ENCODE measurements around the gene CPA4. TPM values are rescaled to one million over a fixed set of nuclear protein-coding genes. Genes with fewer than 3 reads are reported as not detected.

CPA4 gene
- total RNA-seq, 1 donor from 2014 or later, result not detected

GRCh38 chr7:130356121-130356875, 63.3 kb downstream of the CPA4 start:
- no peak for DNase-seq (ENCODE audit: missing footprints)
- intact Hi-C loops (cut with DNase I), result loop anchor here (10.0 kb wide), 1 partner anchor 139 kb away; the partner anchor contains the start of gene MEST
- peak; percentile 40 for ATAC-seq

DNA sequence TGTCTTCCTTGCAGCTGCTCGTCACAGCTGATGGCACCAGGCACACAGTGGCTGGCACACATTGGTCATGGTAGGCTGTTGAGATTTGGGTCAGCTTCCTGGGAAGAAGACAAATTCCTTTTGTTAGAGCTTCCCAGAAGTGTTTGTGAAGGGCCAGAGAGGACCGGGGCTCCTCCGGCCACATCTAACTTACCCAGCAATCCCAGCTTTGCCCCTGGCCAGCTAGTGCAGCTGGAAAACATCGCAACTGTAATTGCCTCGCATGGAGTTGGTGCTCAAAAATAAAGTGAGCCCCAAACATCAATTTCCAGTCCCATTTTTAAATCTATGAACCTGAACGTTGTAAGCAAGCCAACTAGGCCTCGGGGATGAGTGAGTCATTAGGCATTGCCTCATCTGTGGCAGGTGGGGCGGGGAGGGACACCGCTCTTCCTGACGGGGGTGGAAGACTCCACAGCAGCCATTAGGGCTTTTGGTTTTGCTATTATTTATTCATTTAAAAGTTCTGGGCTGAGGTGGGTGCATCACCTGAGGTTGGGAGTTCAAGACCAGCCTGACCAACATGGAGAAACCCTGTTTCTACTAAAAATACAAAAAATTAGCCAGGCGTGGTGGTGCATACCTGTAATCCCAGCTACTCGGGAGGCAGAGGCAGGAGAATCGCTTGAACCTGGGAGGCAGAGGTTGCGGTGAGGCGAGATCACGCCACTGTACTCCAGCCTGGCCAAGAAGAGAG, 64.1 kb downstream of the CPA4 start:
- peak; percentile 48 for ATAC-seq
- intact Hi-C loops (cut with DNase I), result loop anchor here (10.0 kb wide), 1 partner anchor 138 kb away; the partner anchor contains the start of gene MEST
- DNase-seq (ENCODE audit: missing footprints), result no peak

DNA sequence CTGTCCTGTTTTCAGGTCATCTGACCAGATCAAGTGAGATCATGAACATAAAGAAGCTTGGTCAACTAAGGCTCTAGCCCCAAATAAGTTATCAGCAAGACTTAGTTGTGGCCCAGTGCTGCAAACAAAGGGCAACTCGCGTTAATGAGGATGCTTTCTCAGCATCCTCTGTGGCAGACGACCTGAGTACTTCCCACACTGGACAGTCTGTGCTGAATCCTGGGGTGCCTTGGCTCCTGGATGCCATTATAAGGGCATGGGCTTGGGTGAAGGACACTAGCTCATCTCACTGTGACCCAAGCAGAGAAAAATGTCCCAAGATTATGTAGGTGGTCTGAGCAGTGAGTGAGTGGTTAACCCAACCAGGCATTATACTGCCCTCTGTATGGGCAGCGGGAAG, 65.5 kb downstream of the CPA4 start:
- intact Hi-C loops (cut with DNase I), result loop anchor here (10.0 kb wide), 1 partner anchor 136 kb away; the partner anchor contains the start of gene MEST
- DNase-seq (ENCODE audit: missing footprints) (no peak), ATAC-seq (no peak)

DNA sequence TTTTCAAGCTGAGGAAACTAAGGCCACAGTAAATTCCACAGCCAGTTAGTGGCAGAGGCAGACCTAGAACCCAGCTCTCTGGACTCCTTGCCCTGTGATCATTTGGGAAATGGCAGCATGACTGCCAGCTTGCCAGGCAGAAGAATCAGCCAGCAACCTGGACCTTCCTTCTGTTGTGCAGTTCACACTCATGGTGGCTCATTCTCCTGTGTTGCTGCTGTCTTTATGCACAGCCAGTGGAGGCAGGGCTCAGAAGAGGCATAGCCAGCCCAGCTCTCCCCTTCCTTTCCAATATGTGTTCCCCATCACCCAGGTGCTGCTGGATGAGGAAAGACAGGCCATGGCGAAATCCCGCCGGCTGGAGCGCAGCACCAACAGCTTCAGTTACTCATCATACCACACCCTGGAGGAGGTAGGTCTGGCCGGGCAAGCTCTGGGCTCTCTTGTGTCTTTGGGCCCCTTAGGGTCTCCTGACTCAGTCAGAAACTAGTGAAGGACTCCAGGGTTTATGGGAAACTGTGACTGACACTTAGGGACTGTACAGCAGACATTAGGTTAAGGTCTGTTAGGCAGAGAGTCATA, 66.4 kb downstream of the CPA4 start:
- DNase-seq (ENCODE audit: missing footprints) (no peak), ATAC-seq (no peak)
- intact Hi-C loops (cut with DNase I), result loop anchor here (10.0 kb wide), 1 partner anchor 135 kb away; the partner anchor contains the start of gene MEST

DNA sequence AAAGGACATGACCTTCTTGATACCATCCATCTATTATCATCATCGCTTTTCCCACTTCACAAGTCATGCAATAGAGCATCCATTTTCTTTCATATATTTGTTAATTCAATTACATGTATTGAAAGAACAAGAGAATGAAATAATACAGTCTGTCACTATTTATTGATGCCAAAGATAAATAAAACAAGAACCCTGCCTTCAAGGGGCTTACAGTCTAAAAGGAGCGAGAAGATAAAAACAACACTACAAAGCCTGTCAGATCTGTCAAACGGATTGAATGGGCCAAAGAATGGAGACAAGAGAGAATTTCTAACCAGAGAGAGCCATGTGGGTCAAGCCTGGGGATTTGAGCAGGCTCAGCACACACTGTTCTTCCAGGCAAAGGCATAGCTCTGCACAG, 67.6 kb downstream of the CPA4 start:
- intact Hi-C loops (cut with DNase I), result no loop called here
- ATAC-seq (no peak), DNase-seq (ENCODE audit: missing footprints) (no peak)

- no peak for ATAC-seq
- intact Hi-C loops (cut with DNase I), result no loop called here
- no peak for DNase-seq (ENCODE audit: missing footprints)
These were observed 68.7 kb downstream of the CPA4 start for GRCh38 chr7:130361681-130362080.

DNA sequence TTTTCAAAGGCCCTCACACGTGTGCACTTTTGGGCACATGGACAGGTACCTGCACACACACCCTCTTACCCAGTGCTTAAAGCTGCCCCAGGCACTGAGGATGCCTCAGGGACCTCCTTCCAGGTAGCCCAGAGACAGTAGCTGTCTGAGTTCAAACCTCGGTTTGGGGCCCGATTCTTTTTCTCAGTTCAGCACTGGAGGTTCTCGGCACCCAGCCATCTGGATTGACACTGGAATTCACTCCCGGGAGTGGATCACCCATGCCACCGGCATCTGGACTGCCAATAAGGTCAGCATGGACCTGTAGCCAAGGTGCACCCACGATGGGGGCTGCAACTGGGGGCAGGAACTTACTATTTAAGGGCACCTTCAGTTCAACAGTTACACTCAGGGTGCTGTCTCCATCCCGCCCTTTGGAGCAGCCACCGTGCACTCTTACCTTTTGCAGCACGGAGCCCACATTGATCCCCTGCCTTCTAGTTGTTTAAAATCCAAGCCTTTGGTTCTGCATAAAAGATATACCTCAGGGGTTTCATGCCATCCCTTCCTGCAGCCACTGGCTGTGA, 69.4 kb downstream of the CPA4 start:
- no peak for ATAC-seq
- intact Hi-C loops (cut with DNase I), result no loop called here
- no peak for DNase-seq (ENCODE audit: missing footprints)

DNA sequence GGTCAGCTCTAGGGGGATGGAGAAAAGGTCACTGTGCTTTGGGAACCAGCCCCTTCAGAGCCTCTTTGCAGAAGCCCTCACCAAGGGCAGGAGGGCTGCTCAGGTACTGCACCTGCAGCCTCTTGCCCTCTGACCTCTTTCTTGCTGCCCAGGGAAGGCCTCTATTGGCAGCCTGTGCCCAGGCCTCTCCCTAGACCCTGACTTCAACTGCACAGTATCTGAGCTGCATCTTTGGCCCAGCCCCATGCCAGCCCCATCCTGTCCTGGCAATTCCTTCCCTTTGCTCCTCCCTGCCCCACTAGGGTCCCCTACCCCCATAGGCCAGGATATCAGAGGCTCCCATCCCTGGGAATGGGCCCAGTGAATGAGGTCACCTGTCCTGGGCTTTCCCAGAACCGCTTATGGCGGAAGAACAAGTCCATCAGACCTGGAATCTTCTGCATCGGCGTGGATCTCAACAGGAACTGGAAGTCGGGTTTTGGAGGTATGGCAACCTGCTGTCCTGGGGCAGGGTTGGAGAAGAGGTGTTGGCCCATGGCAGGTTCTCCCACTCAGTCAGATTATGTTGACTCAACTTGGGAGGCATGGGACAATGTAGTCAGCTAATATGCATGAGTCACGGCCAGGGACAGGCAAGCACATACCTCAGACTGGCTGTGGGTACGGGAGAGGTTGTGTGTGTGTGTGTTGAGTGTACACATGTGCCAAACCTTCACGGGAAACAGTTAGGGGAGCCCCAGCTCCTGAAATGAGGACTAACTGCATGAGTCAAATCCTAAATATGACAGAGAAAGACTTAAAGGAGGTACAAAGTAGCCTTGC, 70.3 kb downstream of the CPA4 start:
- DNase-seq (ENCODE audit: missing footprints), result no peak
- intact Hi-C loops (cut with DNase I), result no loop called here
- no peak for ATAC-seq

- DNase-seq (ENCODE audit: missing footprints) (no peak), ATAC-seq (no peak)
- intact Hi-C loops (cut with DNase I), result no loop called here
These were observed 71.5 kb downstream of the CPA4 start for GRCh38 chr7:130364451-130364850.

- intact Hi-C loops (cut with DNase I), result no loop called here
- no peak for DNase-seq (ENCODE audit: missing footprints)
- no peak for ATAC-seq
These were observed 72.1 kb downstream of the CPA4 start for GRCh38 chr7:130365088-130365487.

DNA sequence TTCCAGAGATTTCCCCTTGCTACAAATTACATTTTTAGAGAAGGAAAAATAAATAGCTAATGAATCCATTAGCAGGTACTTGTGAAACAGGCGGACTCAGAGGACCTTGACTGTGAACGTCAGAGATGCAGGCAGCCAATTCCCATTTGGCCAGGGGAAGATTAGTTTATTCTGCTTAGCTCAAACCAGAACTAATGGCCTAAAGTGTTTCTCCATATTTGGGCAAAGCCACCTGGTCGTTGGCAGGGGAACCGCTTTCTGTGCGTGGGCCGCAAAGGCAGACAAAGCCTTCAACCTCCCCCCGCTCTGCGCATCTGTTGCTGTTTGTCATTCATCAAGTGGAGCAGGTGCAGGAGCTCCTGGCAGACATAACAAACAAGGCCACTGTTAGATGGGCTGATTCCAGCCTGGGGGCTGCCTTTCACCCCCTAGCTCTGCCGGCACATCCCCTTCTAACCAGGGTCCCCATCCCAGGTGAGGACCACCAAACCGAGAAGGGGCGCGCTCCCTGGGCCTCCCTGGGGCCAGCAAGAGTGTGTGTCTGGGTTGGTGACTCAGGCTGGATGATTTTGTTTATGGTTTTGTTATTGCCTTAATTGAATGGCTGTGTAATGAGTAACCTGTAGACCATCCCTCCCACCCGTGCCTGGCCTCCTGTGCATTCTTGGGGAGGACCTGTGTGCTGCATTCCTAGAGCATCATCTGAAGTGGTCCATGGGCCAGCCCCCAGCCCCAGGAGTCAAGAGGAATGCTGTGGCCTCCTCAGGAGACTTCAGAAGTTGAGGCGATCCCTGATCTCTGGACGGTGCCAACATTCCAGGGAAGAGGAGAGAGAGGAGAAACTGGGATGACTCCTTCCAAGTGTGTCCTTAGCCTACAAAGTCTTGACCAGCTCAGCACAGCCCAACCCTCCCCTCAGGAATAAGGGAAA, 72.8 kb downstream of the CPA4 start:
- ATAC-seq (no peak), DNase-seq (ENCODE audit: missing footprints) (no peak)
- intact Hi-C loops (cut with DNase I), result no loop called here

DNA sequence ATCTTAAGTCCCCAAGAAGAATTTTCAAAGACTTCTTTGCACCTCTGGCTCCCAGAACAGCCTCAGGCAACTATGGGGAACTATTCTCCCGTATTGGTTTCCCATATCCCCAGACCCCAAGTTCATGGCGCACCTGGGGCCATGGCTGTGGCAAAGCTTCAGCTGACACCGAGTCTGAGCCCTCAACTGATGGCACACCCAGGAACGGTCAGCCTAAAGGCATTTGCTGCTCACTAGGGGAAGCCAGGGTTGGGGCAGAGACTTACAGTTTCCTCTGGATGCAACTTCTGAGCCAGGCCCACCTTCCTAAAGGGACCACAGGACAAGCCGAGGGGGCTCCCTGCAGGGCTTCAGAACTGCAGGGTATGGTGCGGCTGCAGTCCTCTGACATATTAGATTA, 73.6 kb downstream of the CPA4 start:
- no peak for ATAC-seq
- intact Hi-C loops (cut with DNase I), result no loop called here
- no peak for DNase-seq (ENCODE audit: missing footprints)

GRCh38 chr7:130367088-130367755, 74.3 kb downstream of the CPA4 start:
- no peak for ATAC-seq
- intact Hi-C loops (cut with DNase I), result no loop called here
- no peak for DNase-seq (ENCODE audit: missing footprints)

- intact Hi-C loops (cut with DNase I), result no loop called here
- DNase-seq (ENCODE audit: missing footprints) (no peak), ATAC-seq (no peak)
These were observed 75.1 kb downstream of the CPA4 start for GRCh38 chr7:130367836-130368746.

GRCh38 chr7:130369110-130369711, 76.2 kb downstream of the CPA4 start:
- no peak for DNase-seq (ENCODE audit: missing footprints)

More at GRCh38 chr7:130369110-130369711, 76.2 kb downstream of the CPA4 start:
- intact Hi-C loops (cut with DNase I), result no loop called here
- ATAC-seq, result peak; percentile 11
